Neural progenitor cell (in vitro differentiated cells): ENCODE results near the gene CDRT15.

Source experiments
- EZH2 ChIP-seq: fragments of 200-600 bp; sonication (generic); IDR thresholded peaks from 2 replicates; pipeline ENCODE4 v1.6.1; 2017; ENCODE audit warnings: antibody characterized with exemption, mild to moderate bottlenecking, moderate library complexity
- EZH2phosphoT487 ChIP-seq: fragments of 200-600 bp; sonication (generic); IDR thresholded peaks from 2 replicates; pipeline ENCODE4 v1.6.1; 2017; ENCODE audit warnings: antibody characterized with exemption
- TF ChIP-seq, protein P1 (sequence below): fragments of 200-600 bp; sonication (generic); IDR thresholded peaks from 2 replicates; pipeline ENCODE4 v1.5.1; 2017; ENCODE audit warnings: antibody characterized with exemption, mild to moderate bottlenecking

- no peak for TF ChIP-seq EZH2
- TF ChIP-seq, protein P1, sequence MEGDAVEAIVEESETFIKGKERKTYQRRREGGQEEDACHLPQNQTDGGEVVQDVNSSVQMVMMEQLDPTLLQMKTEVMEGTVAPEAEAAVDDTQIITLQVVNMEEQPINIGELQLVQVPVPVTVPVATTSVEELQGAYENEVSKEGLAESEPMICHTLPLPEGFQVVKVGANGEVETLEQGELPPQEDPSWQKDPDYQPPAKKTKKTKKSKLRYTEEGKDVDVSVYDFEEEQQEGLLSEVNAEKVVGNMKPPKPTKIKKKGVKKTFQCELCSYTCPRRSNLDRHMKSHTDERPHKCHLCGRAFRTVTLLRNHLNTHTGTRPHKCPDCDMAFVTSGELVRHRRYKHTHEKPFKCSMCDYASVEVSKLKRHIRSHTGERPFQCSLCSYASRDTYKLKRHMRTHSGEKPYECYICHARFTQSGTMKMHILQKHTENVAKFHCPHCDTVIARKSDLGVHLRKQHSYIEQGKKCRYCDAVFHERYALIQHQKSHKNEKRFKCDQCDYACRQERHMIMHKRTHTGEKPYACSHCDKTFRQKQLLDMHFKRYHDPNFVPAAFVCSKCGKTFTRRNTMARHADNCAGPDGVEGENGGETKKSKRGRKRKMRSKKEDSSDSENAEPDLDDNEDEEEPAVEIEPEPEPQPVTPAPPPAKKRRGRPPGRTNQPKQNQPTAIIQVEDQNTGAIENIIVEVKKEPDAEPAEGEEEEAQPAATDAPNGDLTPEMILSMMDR = no peak
- TF ChIP-seq EZH2phosphoT487 = no peak
These were observed 37.1 kb downstream of the CDRT15 start for GRCh38 chr17:14199601-14200000.
